ENCODE data around the gene PNPLA5. TPM values are rescaled to one million over a fixed set of nuclear protein-coding genes. Genes with fewer than 3 reads are reported as not detected.

The PNPLA5 gene
- total RNA-seq, 4 donors from 2014 or later: not detected

GRCh38 chr22:43858156-43858895, 33.5 kb downstream of the PNPLA5 start:
- Histone ChIP-seq H3K27me3 (peaks cover 25 to 52% (median 32%) of the 10 kb centered on the region in 3 donors), H3K36me3 (no peaks in the 10 kb centered on the region), H3K4me3 (no peak overlapping the region), H3K4me1 (no peaks in the 10 kb centered on the region), H3K9me3 (no peaks in the 10 kb centered on the region), H3K27ac (no peak overlapping the region)
- intact Hi-C loops (cut with DNase I; ENCODE audit: low total_unique reads) (no loop called here), in situ Hi-C loops (cut with MboI; ENCODE audit: low sequenced_read_pairs in 4 of 4) (no loop called here)
- no peak for ATAC-seq
- peak in 1 of 2 donors; percentile 6 for DNase-seq
- no peak for TF ChIP-seq CTCF (IDR thresholded peaks at IDR 0.05 in 4 of 5, conservative IDR thresholded peaks at IDR 0.05 in 1 of 5)
- no peak for TF ChIP-seq POLR2A (IDR thresholded peaks at IDR 0.05)

GRCh38 chr22:43857367-43857766, 34.4 kb downstream of the PNPLA5 start:
- no peak for TF ChIP-seq CTCF (IDR thresholded peaks at IDR 0.05 in 4 of 5, conservative IDR thresholded peaks at IDR 0.05 in 1 of 5)
- TF ChIP-seq POLR2A (IDR thresholded peaks at IDR 0.05): no peak
- H3K4me3 ChIP-seq: no peak overlapping the region
- DNase-seq (no peak), ATAC-seq (no peak)
- no peak overlapping the region for H3K27ac ChIP-seq
- no peaks in the 10 kb centered on the region for H3K36me3 ChIP-seq
- H3K4me1 ChIP-seq: no peaks in the 10 kb centered on the region
- peaks cover 16 to 51% (median 30%) of the 10 kb centered on the region in 3 donors for H3K27me3 ChIP-seq
- in situ Hi-C loops (cut with MboI; ENCODE audit: low sequenced_read_pairs in 4 of 4) (no loop called here), intact Hi-C loops (cut with DNase I; ENCODE audit: low total_unique reads) (no loop called here)
- no peaks in the 10 kb centered on the region for H3K9me3 ChIP-seq

- DNase-seq: no peak
These were observed 36.4 kb downstream of the PNPLA5 start for GRCh38 chr22:43855431-43855830.

GRCh38 chr22:43854786-43855271, 37.0 kb downstream of the PNPLA5 start:
- peaks cover 4 to 37% (median 22%) of the 10 kb centered on the region in 3 donors for H3K27me3 ChIP-seq
- no peak overlapping the region for H3K4me3 ChIP-seq
- no peaks in the 10 kb centered on the region for H3K9me3 ChIP-seq
- no peak overlapping the region for H3K27ac ChIP-seq
- no peaks in the 10 kb centered on the region for H3K4me1 ChIP-seq
- no peak for TF ChIP-seq CTCF (IDR thresholded peaks at IDR 0.05 in 4 of 5, conservative IDR thresholded peaks at IDR 0.05 in 1 of 5)
- TF ChIP-seq POLR2A (IDR thresholded peaks at IDR 0.05): no peak
- DNase-seq (peak in 1 of 2 donors; percentile 1), ATAC-seq (no peak)
- intact Hi-C loops (cut with DNase I; ENCODE audit: low total_unique reads): no loop called here
- in situ Hi-C loops (cut with MboI; ENCODE audit: low sequenced_read_pairs in 4 of 4): no loop called here
- H3K36me3 ChIP-seq: no peaks in the 10 kb centered on the region

More at GRCh38 chr22:43855431-43855830, 36.4 kb downstream of the PNPLA5 start:
- Histone ChIP-seq H3K27ac (no peak overlapping the region), H3K27me3 (peaks cover 4 to 42% (median 24%) of the 10 kb centered on the region in 3 donors), H3K4me3 (no peak overlapping the region), H3K36me3 (no peaks in the 10 kb centered on the region), H3K4me1 (no peaks in the 10 kb centered on the region), H3K9me3 (no peaks in the 10 kb centered on the region)
- TF ChIP-seq CTCF (IDR thresholded peaks at IDR 0.05 in 4 of 5, conservative IDR thresholded peaks at IDR 0.05 in 1 of 5) (no peak), POLR2A (IDR thresholded peaks at IDR 0.05) (no peak)
- intact Hi-C loops (cut with DNase I; ENCODE audit: low total_unique reads) (no loop called here), in situ Hi-C loops (cut with MboI; ENCODE audit: low sequenced_read_pairs in 4 of 4) (no loop called here)
- ATAC-seq: no peak

Measured in gastrocnemius medialis (tissue), 4 donors.